SK-N-MC (cell line): ENCODE data around the gene P2RY12.

ENCODE experiments used
- EZH2 ChIP-seq: fragments of 200-600 bp; sonication (generic); IDR thresholded peaks from one replicate; pipeline ENCODE4 v1.6.1; 2017; ENCODE audit warnings: antibody characterized with exemption
- POLR2AphosphoS5 ChIP-seq: IDR thresholded peaks from 2 replicates; pipeline ENCODE4 v1.6.1; 2012; ENCODE audit warnings: mild to moderate bottlenecking, low read depth, low read length, borderline replicate concordance

DNA sequence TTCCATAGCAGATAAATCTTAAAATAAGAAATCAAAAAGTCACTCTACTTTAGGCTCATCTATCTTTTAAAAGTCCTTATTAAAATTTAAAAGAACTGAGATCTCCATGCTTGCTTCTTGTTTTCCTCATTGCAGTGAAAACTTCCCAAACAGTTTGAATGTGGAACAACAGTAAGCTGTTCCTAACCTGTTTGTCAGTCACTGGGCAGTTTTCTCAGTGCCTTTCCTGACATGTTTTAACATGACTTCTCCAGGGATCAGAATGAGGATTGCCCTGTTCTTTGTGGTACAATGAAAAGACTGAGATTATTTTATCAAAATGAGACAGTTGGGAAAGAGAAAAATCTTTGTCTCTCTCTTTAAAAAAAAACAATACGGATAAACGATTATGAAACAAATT lies 68.7 kb downstream of the P2RY12 start:
- no peak for TF ChIP-seq POLR2AphosphoS5
- TF ChIP-seq EZH2, result no peak
